Esophagus squamous epithelium (tissue), 4 donors: ENCODE data around the gene DCC.

ENCODE experiments used
- POLR2A ChIP-seq, 4 donors: fragments of 450-650 bp; IDR thresholded peaks; one replicate each; pipeline ENCODE4 v1.6.1; 2017; ENCODE audit warnings: antibody characterized with exemption in 4 of 4, mild to moderate bottlenecking in 4 of 4, moderate library complexity in 3 of 4
- TF ChIP-seq, protein P1 (sequence below), 6 experiments: fragments of 450-650 bp in 4 of 6; fragments of 200-600 bp in 2 of 6; sonication (generic) in 2 of 6; IDR thresholded peaks; one replicate each; pipeline ENCODE4 v1.5.1; 2016 to 2019; ENCODE audit warnings: antibody characterized with exemption in 6 of 6, mild to moderate bottlenecking in 4 of 6, moderate library complexity in 4 of 6

DNA sequence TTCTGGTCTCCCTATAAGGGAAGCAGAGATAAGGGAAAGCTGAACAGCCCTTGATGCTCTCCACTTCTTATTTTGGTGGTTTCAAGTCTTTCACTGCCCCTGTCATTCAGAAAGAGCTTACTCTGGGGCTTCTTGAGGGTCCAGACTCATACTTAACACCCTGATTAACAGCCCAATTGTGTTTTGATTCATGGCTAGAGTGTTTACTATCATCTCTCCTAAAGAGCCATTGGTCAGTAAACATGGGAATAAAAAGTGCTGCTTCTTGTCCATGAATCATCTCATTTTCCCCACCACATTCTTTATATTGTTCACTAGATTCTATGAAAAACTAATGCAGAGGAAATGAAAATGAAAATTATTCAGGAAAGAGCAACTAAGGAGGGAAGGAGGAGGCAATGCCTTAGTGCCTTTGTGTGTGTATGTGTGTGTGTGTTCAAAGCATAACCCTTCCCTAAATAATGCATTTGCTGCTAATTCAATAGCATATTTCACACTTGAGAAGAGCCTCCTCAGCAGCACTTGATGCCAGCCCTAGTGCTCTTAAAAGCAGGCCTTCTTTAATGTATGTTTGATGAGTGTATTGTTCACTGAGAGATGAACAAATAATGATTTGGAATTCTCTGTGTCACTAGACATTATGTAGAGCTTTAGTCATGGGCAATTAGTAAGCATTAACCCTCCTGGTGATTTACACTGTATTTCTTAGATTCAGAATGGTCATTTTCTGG lies 63.5 kb downstream of the DCC start:
- no peak for TF ChIP-seq POLR2A (IDR thresholded peaks at IDR 0.05)
- TF ChIP-seq, protein P1, sequence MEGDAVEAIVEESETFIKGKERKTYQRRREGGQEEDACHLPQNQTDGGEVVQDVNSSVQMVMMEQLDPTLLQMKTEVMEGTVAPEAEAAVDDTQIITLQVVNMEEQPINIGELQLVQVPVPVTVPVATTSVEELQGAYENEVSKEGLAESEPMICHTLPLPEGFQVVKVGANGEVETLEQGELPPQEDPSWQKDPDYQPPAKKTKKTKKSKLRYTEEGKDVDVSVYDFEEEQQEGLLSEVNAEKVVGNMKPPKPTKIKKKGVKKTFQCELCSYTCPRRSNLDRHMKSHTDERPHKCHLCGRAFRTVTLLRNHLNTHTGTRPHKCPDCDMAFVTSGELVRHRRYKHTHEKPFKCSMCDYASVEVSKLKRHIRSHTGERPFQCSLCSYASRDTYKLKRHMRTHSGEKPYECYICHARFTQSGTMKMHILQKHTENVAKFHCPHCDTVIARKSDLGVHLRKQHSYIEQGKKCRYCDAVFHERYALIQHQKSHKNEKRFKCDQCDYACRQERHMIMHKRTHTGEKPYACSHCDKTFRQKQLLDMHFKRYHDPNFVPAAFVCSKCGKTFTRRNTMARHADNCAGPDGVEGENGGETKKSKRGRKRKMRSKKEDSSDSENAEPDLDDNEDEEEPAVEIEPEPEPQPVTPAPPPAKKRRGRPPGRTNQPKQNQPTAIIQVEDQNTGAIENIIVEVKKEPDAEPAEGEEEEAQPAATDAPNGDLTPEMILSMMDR (IDR thresholded peaks at IDR 0.05) = no peak
